HG02938 (cell line): ENCODE results near the gene CYP4F22.
"Not testable (repeated sequence)": the region's sequence is repeated elsewhere in the genome, so short reads cannot be mapped to it uniquely, and the experiment has no call there.

Experiments used
- ATAC-seq: cut with Tn5 transposase; IDR thresholded peaks from one replicate; pipeline ENCODE4 v1.9.1; 2021; ENCODE audit warnings: mild to moderate bottlenecking, moderate library complexity; ENCODE audit not compliant: unreplicated experiment

The CYP4F22 gene

DNA sequence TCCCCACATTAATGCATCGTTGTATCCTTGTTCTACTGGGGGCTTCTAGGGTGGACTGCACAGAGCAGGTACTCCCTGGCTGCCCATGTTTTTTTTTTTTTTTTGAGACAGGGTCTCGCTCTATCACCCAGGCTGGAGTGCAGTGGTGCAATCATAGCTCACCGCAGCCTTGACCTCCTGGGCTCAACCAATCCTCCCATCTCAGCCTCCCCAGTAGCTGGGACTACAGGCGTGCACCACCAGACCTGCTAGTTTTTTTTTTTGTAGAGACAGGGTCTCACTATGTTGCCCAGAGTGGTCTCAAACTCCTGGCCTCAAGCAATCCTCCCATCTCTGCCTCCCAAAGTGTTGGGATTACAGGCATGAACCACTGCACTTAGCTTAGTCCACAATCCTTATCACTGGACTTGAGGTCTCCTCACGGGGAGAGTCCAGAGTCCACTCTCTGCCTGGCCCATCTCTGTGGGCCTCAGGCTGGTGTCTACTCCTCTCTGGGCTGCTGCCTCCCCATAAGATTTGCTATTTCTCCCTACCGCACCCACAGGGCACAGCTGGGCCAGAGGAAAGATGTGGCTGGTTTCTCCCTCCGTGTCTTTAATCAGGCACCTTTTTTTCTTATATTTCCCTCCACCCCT lies 56.3 kb downstream of the CYP4F22 start:
- ATAC-seq: no peak

DNA sequence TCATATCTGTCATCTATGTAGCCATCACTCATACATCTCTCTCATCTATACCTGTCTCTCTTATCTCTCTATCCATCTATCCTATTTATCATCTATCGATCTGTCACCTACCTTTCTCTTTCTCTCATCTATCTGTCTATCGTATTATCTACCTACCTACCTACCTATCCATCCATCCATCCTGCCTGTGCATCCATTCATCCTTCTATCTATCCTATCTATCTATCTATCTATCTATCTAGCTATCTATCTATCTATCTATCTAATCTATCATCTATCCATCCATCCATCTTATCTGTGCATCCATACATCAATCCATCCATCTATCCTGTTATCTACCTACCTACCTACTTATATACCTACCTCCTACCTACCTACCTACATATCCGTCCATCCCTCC lies 62.1 kb downstream of the CYP4F22 start:
- ATAC-seq: no peak

DNA sequence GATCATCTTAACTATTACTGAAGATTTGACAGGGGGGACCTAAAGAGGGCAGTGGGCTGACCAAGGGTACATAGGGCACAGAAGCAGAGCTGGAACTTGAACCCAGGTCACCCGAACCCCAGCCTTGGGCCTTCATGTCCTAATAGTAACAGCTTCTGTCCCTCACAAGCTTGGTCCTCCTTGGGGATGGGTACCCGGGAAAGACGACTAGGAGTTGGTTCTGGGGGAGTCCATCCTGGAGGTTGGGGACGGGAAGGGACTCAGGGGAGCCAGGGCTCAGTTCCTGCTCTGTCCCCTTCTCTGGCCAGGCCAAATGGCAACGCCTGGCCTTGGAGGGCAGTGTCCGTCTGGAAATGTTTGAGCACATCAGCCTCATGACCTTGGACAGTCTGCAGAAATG lies 67.1 kb downstream of the CYP4F22 start:
- no peak for ATAC-seq

DNA sequence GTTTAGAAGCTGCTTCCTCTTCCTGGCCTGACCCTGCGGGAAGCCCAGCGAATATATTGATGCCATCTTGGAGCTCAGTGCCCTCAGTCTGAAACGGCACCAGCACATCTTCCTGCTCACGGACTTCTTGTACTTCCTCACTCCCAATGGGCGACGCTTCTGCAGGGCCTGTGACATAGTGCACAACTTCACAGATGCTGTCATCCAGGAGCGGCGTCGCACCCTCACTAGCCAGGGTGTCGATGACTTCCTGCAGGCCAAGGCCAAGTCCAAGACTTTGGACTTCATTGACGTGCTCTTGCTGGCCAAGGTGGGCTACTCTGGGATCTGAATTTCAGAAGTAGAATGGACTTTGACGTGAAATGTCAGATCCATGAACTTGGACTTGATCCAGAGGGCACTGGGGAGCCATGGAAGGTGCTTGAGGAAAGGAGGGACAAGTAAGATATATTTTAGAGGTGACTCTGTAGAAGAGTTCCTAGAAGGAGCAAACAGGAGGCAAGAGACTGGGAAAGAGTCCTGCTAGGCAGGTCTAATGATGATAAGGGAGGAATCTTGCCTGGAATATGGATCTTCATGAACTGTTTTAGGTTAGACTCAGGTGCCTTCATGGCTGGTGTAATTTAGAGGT lies 68.3 kb downstream of the CYP4F22 start:
- no peak for ATAC-seq

DNA sequence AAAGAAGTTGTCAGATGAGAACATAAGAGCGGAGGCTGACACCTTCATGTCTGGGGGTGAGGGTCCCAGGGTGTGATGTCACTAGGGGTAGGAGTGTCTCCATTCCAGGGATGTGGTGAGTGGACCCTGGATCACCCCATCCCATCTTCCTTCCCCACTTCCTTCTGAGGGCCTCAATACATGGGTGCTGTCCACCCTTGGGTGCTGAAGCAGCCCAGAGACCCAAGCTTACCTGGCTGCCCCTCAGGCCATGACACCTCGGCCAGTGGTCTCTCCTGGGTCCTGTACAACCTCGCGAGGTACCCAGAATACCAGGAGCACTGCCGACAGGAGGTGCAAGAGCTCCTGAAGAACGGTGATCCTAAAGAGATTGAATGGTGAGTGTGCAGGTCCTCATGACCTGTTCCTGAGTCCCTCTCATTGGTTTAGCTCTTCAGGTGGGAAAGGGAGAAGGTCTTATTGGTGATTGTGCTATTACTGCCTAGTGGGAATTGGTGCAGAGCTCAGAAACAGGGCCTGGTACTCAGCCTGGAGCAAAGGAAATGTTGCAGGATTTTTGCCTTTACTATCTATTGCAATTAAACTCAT lies 69.0 kb downstream of the CYP4F22 start:
- no peak for ATAC-seq

DNA sequence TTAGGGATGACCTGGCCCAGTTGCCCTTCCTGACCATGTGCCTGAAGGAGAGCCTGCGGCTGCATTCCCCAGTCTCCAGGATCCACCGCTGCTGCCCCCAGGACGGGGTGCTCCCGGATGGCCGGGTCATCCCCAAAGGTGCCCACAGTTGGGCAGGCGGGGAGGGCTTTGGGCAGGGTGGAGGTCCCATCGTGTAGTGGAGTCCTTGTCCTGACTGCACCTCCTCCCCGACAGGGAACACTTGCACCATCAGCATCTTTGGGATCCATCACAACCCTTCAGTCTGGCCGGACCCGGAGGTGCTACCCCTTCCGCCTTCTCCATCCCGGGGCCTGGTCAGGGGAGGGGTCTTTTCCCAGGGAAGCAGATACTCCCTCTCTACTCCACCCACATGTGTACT lies 75.0 kb downstream of the CYP4F22 start:
- ATAC-seq: no peak

DNA sequence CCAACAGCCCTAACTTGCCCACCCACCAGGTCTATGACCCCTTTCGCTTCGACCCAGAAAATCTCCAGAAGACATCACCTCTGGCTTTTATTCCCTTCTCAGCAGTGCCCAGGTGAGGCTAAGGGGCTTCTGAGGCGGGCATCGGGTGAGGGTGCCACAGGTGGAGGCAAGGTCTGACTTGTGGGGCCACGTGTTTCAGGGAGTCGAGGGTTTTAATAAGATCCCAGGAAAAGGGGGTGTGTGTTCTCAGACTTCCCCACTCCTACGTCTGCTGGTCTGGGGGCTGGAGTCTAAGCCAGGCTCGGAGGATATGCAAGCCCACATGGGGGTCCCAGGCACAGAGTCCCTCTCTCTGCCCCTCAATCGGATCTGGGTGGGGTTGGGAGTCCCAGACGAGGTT lies 75.8 kb downstream of the CYP4F22 start:
- ATAC-seq: no peak

DNA sequence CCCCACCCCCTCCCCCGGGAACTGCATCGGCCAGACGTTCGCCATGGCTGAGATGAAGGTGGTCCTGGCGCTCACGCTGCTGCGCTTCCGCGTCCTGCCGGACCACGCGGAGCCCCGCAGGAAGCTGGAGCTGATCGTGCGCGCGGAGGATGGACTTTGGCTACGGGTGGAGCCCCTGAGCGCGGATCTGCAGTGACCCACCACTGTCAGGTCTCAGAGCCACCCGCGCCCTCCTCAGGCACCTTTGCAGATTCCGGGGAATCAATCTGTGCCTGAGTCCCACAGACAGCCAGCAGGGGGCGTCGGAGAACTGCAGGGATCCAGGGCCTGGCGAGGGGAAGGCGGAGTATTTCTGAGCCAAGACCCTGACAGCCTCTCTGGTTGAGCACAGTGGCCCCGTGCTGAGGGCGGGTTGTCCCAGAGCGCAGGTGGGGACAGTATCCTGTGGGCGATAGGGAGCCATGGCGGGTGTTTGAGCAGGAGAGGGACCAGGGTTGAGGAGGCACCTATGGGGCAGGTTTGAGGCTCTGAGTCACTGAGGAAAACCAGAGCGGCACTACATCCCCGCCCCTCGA lies 76.3 kb downstream of the CYP4F22 start:
- ATAC-seq: no peak

DNA sequence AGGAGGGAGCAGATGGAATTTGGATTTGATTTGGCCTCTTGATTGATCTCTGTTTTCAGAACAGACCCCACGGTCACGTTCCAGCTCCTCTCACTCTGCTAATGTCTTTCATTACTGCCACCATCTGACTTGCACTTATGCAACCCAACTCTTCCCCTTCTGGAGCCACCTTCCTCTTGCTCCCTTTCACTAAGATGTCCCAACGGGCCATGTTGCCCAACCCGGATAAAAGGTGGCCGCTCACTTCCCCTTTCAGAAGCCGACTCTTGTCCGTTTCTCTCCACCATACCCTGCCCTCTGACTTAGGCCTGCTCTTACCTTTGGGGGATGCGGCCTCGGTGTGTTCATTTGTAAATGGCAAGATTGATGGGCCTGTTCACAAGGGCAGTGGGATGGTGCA lies 79.3 kb downstream of the CYP4F22 start:
- no peak for ATAC-seq

DNA sequence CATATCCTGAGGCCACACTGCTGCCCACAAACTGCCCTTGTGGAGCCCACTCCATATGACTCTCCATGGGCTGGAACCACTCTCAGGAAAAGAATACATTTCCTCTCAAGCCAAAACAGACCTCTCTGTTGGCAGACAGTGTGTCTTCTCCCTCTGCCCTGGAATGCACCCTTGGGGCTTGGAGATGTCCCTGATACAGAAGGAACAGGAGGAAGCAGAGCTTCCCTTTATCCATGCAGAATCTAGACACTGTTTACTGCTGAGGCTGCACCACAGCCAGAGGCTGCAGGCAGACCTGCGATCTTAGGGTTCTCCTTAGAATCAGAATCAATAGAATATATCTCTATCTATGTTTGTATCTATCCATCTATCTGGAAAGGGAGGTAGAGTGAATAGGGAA lies 79.9 kb downstream of the CYP4F22 start:
- ATAC-seq: no peak

DNA sequence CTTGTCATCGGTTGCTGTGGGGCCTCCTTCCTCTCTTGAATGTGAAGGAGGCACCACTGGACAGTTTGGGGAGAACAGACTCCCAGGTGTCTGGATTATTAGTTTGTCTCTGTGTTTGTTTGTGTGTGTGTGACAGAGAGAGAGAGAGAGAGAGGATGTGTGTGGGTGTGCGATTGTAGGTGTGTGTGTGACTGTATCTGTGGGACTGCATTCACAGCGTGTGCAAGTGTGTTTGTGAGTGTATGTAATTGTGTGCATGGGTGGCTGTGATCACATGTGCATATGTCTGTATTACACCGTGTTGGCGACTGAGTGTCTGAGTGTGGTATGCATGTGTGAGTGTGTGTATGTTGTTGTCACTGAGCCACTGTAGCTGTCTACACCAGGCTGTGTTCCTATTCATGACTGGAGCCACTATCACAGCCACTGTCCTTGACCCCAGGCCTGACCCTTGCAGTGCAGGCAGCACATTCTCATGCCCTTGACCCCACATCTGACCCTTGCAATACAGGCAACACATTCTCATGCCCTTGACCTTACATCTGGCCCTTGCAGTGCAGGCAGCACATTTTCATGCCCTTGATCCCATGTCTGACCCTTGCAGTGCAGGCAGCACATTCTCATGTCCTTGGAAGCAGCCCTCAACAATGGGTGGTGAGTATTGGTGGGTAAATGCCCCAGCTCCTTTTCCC lies 81.6 kb downstream of the CYP4F22 start:
- no peak for ATAC-seq

DNA sequence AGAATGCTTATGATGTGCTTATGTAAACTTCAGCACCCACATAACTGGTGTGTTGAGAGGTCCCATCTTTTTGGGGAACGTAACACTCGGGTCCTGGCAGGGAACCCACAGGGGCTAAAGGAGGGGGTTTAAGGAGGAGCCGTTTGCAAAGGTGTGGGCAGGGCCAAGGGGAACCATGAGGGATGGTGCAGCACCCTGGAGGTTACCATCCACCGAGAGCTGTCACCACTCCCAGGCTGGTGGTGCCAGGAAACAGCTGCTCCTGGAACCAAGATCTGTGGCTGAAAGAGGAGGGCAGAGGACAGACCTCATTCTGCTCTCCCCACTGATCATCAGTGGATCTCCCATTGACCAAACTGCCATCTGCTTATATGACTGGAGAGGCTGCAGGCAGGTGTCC lies 83.5 kb downstream of the CYP4F22 start:
- no peak for ATAC-seq

DNA sequence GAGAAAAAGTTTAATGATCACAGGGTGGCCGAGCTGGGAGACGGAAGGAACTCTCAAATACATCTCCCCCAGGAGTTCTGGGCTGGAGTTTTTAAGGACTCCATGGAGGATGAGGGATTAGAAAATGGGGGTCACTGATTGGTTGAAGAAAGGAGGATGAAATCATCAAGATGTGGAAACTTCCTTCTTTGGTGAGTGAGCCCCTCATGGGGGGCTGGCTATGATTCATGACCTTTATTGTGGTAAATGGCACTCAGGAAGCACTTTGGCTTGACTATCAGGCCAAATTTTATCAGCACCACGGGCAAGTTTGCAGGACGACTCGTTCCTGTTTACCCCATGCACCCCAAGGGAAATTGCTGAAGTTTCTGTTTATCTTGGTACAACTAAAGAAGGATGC lies 84.2 kb downstream of the CYP4F22 start:
- not testable (repeated sequence) for ATAC-seq

DNA sequence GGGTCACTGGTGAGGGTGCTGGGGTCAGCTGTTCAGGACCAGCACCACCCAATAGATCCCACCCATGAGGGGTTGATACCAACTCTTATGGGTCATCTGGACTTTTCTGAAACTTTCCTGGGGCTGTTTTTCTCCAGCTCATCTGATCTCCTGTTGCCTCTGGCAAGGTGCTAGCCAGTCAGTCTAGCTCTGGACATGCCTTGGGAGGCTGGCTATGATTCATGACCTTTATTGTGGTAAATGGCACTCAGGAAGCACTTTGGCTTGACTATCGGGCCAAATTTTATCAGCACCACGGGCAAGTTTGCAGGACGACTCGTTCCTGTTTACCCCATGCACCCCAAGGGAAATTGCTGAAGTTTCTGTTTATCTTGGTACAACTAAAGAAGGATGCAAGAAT lies 85.4 kb downstream of the CYP4F22 start:
- ATAC-seq: not testable (repeated sequence)

DNA sequence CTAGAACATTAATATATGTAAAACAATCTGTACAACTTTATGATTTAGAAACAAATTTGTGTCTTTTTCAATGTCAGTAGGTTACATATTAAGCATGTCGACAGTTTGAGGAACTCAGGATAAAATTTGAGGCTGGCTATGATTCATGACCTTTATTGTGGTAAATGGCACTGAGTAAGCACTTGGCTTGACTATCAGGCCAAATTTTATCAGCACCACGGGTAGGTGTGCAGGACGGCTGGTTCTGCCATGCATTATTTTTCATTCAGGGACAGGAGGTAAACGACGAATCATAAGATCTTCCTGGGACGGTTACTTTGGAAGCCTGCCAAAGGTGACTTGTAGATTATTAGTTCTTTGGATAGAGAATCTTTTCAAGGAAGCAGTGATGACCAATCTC lies 86.7 kb downstream of the CYP4F22 start:
- ATAC-seq: no peak
